MM.1S (cell line): ENCODE data around the gene VIM.

Experiments used
- EZH2 ChIP-seq: fragments of 300-600 bp; sonication (generic); optimal IDR thresholded peaks from 2 replicates; pipeline ENCODE3; 2017; ENCODE audit warnings: low read depth, mild to moderate bottlenecking, antibody characterized with exemption, low read length, mixed read lengths
- EZH2phosphoT487 ChIP-seq: fragments of 300-600 bp; sonication (generic); IDR thresholded peaks from 2 replicates; pipeline ENCODE4 v1.6.1; 2018; ENCODE audit warnings: antibody characterized with exemption, low read length
- TF ChIP-seq, protein P1 (sequence below): fragments of 300-600 bp; sonication (generic); IDR thresholded peaks from 2 replicates; pipeline ENCODE4 v1.5.1; 2016; ENCODE audit warnings: antibody characterized with exemption, low read length, mixed read lengths

DNA sequence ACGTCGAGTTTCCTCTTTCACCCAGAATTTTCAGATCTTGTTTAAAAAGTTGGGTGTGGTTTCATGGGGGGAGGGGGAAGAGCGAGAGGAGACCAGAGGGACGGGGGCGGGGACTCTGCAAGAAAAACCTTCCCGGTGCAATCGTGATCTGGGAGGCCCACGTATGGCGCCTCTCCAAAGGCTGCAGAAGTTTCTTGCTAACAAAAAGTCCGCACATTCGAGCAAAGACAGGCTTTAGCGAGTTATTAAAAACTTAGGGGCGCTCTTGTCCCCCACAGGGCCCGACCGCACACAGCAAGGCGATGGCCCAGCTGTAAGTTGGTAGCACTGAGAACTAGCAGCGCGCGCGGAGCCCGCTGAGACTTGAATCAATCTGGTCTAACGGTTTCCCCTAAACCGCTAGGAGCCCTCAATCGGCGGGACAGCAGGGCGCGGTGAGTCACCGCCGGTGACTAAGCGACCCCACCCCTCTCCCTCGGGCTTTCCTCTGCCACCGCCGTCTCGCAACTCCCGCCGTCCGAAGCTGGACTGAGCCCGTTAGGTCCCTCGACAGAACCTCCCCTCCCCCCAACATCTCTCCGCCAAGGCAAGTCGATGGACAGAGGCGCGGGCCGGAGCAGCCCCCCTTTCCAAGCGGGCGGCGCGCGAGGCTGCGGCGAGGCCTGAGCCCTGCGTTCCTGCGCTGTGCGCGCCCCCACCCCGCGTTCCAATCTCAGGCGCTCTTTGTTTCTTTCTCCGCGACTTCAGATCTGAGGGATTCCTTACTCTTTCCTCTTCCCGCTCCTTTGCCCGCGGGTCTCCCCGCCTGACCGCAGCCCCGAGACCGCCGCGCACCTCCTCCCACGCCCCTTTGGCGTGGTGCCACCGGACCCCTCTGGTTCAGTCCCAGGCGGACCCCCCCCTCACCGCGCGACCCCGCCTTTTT lies at the start of gene VIM:
- TF ChIP-seq, protein P1, sequence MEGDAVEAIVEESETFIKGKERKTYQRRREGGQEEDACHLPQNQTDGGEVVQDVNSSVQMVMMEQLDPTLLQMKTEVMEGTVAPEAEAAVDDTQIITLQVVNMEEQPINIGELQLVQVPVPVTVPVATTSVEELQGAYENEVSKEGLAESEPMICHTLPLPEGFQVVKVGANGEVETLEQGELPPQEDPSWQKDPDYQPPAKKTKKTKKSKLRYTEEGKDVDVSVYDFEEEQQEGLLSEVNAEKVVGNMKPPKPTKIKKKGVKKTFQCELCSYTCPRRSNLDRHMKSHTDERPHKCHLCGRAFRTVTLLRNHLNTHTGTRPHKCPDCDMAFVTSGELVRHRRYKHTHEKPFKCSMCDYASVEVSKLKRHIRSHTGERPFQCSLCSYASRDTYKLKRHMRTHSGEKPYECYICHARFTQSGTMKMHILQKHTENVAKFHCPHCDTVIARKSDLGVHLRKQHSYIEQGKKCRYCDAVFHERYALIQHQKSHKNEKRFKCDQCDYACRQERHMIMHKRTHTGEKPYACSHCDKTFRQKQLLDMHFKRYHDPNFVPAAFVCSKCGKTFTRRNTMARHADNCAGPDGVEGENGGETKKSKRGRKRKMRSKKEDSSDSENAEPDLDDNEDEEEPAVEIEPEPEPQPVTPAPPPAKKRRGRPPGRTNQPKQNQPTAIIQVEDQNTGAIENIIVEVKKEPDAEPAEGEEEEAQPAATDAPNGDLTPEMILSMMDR, result no peak
- TF ChIP-seq EZH2phosphoT487 (no peak), EZH2 (no peak)
